H9 (cell line): ENCODE data around the gene CILP2. TPM values are rescaled to one million over a fixed set of nuclear protein-coding genes. Genes with fewer than 3 reads are reported as not detected.

Source experiments
- DNase-seq: peaks from one replicate; pipeline ENCODE4 v3.0.0-alpha.2; 2017
- H2AFZ ChIP-seq: one replicate; pipeline ENCODE4 v1.6.1; 2013; ENCODE audit warnings: mild to moderate bottlenecking, low read length, control low read depth, moderate library complexity
- H2AK5ac ChIP-seq: 2 replicates; pipeline ENCODE4 v1.6.1; 2013; ENCODE audit warnings: low read length, control low read depth, mixed read lengths; ENCODE audit not compliant: insufficient read length
- H2BK120ac ChIP-seq: one replicate; pipeline ENCODE4 v1.6.1; 2013; ENCODE audit warnings: low read depth, mild to moderate bottlenecking, low read length, control low read depth, inconsistent platforms; ENCODE audit not compliant: poor library complexity, severe bottlenecking
- H2BK12ac ChIP-seq: 2 replicates; pipeline ENCODE4 v1.6.1; 2013; ENCODE audit warnings: low read length, control low read depth, mixed read lengths, low read depth; ENCODE audit not compliant: insufficient read length
- H2BK15ac ChIP-seq: 2 replicates; pipeline ENCODE4 v1.6.1; 2013; ENCODE audit warnings: low read depth, low read length, control low read depth
- H2BK20ac ChIP-seq: one replicate; pipeline ENCODE4 v1.6.1; 2013; ENCODE audit warnings: low read depth, mild to moderate bottlenecking, low read length, control low read depth, inconsistent platforms; ENCODE audit not compliant: poor library complexity, severe bottlenecking
- H2BK5ac ChIP-seq: 2 replicates; pipeline ENCODE4 v1.6.1; 2013; ENCODE audit warnings: low read length, control low read depth, mixed read lengths; ENCODE audit not compliant: insufficient read length
- H3K14ac ChIP-seq: 2 replicates; pipeline ENCODE4 v1.6.1; 2013; ENCODE audit warnings: low read length, control low read depth; ENCODE audit not compliant: insufficient read depth
- H3K18ac ChIP-seq: 2 replicates; pipeline ENCODE4 v1.6.1; 2013; ENCODE audit warnings: low read depth, mild to moderate bottlenecking, mixed read lengths, low read length, control low read depth; ENCODE audit not compliant: insufficient read length
- H3K23ac ChIP-seq: 2 replicates; pipeline ENCODE4 v1.6.1; 2013; ENCODE audit warnings: low read length, control low read depth, mixed read lengths, low read depth; ENCODE audit not compliant: insufficient read length
- H3K23me2 ChIP-seq: 2 replicates; pipeline ENCODE4 v1.6.1; 2013; ENCODE audit warnings: low read depth, mild to moderate bottlenecking, mixed read lengths, low read length, control low read depth; ENCODE audit not compliant: insufficient read length, poor library complexity, severe bottlenecking
- H3K27ac ChIP-seq: 2 replicates; pipeline ENCODE4 v1.5.1; 2013; ENCODE audit warnings: low read length, control low read depth, mixed read lengths, low read depth; ENCODE audit not compliant: insufficient read length
- H3K27me3 ChIP-seq: 2 replicates; pipeline ENCODE4 v1.6.1; 2013; ENCODE audit warnings: low read length, control low read depth, inconsistent platforms; ENCODE audit not compliant: insufficient read depth
- H3K4ac ChIP-seq: 2 replicates; pipeline ENCODE4 v1.6.1; 2013; ENCODE audit warnings: low read depth, mild to moderate bottlenecking, control low read depth, inconsistent platforms, low read length, moderate library complexity
- H3K4me1 ChIP-seq: 2 replicates; pipeline ENCODE4 v1.6.1; 2013; ENCODE audit warnings: low read length, control low read depth, inconsistent platforms; ENCODE audit not compliant: insufficient read depth
- H3K4me2 ChIP-seq: 2 replicates; pipeline ENCODE4 v1.6.1; 2013; ENCODE audit warnings: low read length, control low read depth, mixed read lengths; ENCODE audit not compliant: insufficient read length, insufficient read depth
- H3K56ac ChIP-seq: 2 replicates; pipeline ENCODE4 v1.6.1; 2013; ENCODE audit warnings: low read depth, mild to moderate bottlenecking, mixed read lengths, low read length, control low read depth; ENCODE audit not compliant: insufficient read length
- H3K79me1 ChIP-seq: 2 replicates; pipeline ENCODE4 v1.6.1; 2013; ENCODE audit warnings: low read depth, mild to moderate bottlenecking, moderate library complexity, low read length, control low read depth, inconsistent platforms; ENCODE audit not compliant: insufficient read depth, poor library complexity, severe bottlenecking
- H3K79me2 ChIP-seq: 2 replicates; pipeline ENCODE4 v1.6.1; 2013; ENCODE audit warnings: low read length, control low read depth, inconsistent platforms; ENCODE audit not compliant: insufficient read depth
- H3K9ac ChIP-seq: 2 replicates; pipeline ENCODE4 v1.6.1; 2013; ENCODE audit warnings: low read length, control low read depth, mixed read lengths; ENCODE audit not compliant: insufficient read length; ENCODE audit errors: extremely low read depth
- H3K9me3 ChIP-seq: one replicate; pipeline ENCODE4 v1.6.1; 2013; ENCODE audit warnings: low read depth, low read length, inconsistent platforms; ENCODE audit not compliant: control insufficient read depth
- H3T11ph ChIP-seq: one replicate; pipeline ENCODE4 v1.6.1; 2013; ENCODE audit warnings: mild to moderate bottlenecking, low read length, control low read depth, inconsistent platforms
- H4K20me1 ChIP-seq: one replicate; pipeline ENCODE4 v1.6.1; 2013; ENCODE audit not compliant: control insufficient read depth, insufficient read length, insufficient read depth
- H4K5ac ChIP-seq: 2 replicates; pipeline ENCODE4 v1.6.1; 2013; ENCODE audit warnings: low read depth, mild to moderate bottlenecking, mixed read lengths, low read length, control low read depth; ENCODE audit not compliant: insufficient read length
- H4K8ac ChIP-seq: replicated peaks from 2 replicates; pipeline ENCODE4 v1.6.1; 2013; ENCODE audit warnings: low read length, control low read depth, mixed read lengths, low read depth; ENCODE audit not compliant: insufficient read length
- H4K91ac ChIP-seq: 2 replicates; pipeline ENCODE4 v1.6.1; 2013; ENCODE audit warnings: low read depth, mild to moderate bottlenecking, moderate library complexity, mixed read lengths, low read length, control low read depth; ENCODE audit not compliant: insufficient read length
- H3K27ac Mint-ChIP-seq, 3 experiments: 2 replicates in 2 of 3; 3 replicates in 1 of 3; pipeline ENCODE4 v1.8.0; 2020 to 2021; ENCODE audit warnings: mixed read lengths in 3 of 3, mild to moderate bottlenecking in 1 of 3, moderate library complexity in 1 of 3
- H3K27me3 Mint-ChIP-seq: 2 replicates; pipeline ENCODE4 v1.8.0; 2021; ENCODE audit warnings: low read depth, mild to moderate bottlenecking, moderate library complexity, mixed read lengths
- H3K36me3 Mint-ChIP-seq, 3 experiments: 2 replicates in 2 of 3; 3 replicates in 1 of 3; pipeline ENCODE4 v1.8.0; 2020 to 2021; ENCODE audit warnings: low read depth in 3 of 3, mixed read lengths in 3 of 3; ENCODE audit not compliant: insufficient read depth in 1 of 3
- H3K4me1 Mint-ChIP-seq, 2 experiments: 2 replicates each; pipeline ENCODE4 v1.8.0; 2020; ENCODE audit warnings: mixed read lengths in 2 of 2
- H3K4me3 Mint-ChIP-seq, 2 experiments: 2 replicates in 1 of 2; 3 replicates in 1 of 2; pipeline ENCODE4 v1.8.0; 2020 to 2021; ENCODE audit warnings: mild to moderate bottlenecking in 2 of 2, mixed read lengths in 2 of 2, moderate library complexity in 1 of 2
- H3K9me3 Mint-ChIP-seq, 2 experiments: 2 replicates in 1 of 2; 3 replicates in 1 of 2; pipeline ENCODE4 v1.8.0; 2020; ENCODE audit warnings: mild to moderate bottlenecking in 2 of 2, mixed read lengths in 2 of 2, moderate library complexity in 1 of 2
- CTCF ChIP-seq: fragments of 200-600 bp; sonication (generic); conservative IDR thresholded peaks from 3 replicates; pipeline ENCODE4 v1.8.0; 2021; ENCODE audit warnings: antibody characterized with exemption, mild to moderate bottlenecking
- WGBS: extraction: QIAGEN DNeasy Blood & Tissue Kit; methylation state at CpG from one replicate; pipeline ENCODE4 v1.1.7; 2013; ENCODE audit warnings: missing lambda C conversion rate, low lambda C conversion rate, mixed read lengths; ENCODE audit not compliant: insufficient read length; ENCODE audit errors: extremely low coverage; 5-methylcytosine and 5-hydroxymethylcytosine counted together
- total RNA-seq: library from RNA; stranded (reverse); gene quantifications from 2 replicates; pipeline ENCODE4 v1.2.1, GENCODE V29; 2021

Gene CILP2
- total RNA-seq, 1 experiment from 2014 or later = 6.4 TPM

GRCh38 chr19:19562665-19563347 is 24.7 kb downstream of the CILP2 start:
- Histone ChIP-seq H3K4me1 (no peaks in the 10 kb centered on the region; the same call in 1 of the 2 replicates), H3K9ac (no peak overlapping the region), H3K27ac (no peak overlapping the region), H2BK5ac (no peak overlapping the region), H3K23me2 (no peaks in the 10 kb centered on the region), H4K8ac (no peak overlapping the region), H2AFZ (no peak overlapping the region), H4K20me1 (no peaks in the 10 kb centered on the region), H3K79me2 (no peaks in the 10 kb centered on the region), H2BK12ac (no peak overlapping the region), H3K56ac (no peak overlapping the region), H2BK120ac (no peak overlapping the region), H3K18ac (no peak overlapping the region), H3K27me3 (no peaks in the 10 kb centered on the region), H3T11ph (no peak overlapping the region), H2AK5ac (no peak overlapping the region), H3K23ac (no peak overlapping the region), H3K9me3 (no peaks in the 10 kb centered on the region), H3K14ac (no peak overlapping the region; the same call in 1 of the 2 replicates), H3K79me1 (no peaks in the 10 kb centered on the region), H4K91ac (no peak overlapping the region), H2BK15ac (no peak overlapping the region), H2BK20ac (no peak overlapping the region), H4K5ac (no peak overlapping the region), H3K4ac (no peak overlapping the region), H3K4me2 (no peak overlapping the region)
- WGBS = no CpG with 5 or more reads among the region's 17 CpGs
- no peaks in the 10 kb centered on the region for H3K27me3 Mint-ChIP-seq
- H3K4me1 Mint-ChIP-seq = peaks cover 5 to 9% of the 10 kb centered on the region in 2 experiments
- peak; percentile 47 for TF ChIP-seq CTCF
- H3K27ac Mint-ChIP-seq = no peak overlapping the region
- H3K36me3 Mint-ChIP-seq = peaks cover 2 to 8% (median 8%) of the 10 kb centered on the region in 3 experiments
- H3K9me3 Mint-ChIP-seq = no peaks in the 10 kb centered on the region
- DNase-seq = no peak
- H3K4me3 Mint-ChIP-seq = no peak overlapping the region
